ENCODE results near the gene POMGNT1. TPM values are rescaled to one million over a fixed set of nuclear protein-coding genes. Genes with fewer than 3 reads are reported as not detected.
A peak's percentile ranks its signal among the peaks of the same experiment; 100 is the strongest.

The POMGNT1 gene
- total and polyA plus RNA-seq, 2 of the 13 experiments (the other 11 are each of a cell fraction or from before 2014, with no cell fraction given): 33.9 to 46.8 TPM

DNA sequence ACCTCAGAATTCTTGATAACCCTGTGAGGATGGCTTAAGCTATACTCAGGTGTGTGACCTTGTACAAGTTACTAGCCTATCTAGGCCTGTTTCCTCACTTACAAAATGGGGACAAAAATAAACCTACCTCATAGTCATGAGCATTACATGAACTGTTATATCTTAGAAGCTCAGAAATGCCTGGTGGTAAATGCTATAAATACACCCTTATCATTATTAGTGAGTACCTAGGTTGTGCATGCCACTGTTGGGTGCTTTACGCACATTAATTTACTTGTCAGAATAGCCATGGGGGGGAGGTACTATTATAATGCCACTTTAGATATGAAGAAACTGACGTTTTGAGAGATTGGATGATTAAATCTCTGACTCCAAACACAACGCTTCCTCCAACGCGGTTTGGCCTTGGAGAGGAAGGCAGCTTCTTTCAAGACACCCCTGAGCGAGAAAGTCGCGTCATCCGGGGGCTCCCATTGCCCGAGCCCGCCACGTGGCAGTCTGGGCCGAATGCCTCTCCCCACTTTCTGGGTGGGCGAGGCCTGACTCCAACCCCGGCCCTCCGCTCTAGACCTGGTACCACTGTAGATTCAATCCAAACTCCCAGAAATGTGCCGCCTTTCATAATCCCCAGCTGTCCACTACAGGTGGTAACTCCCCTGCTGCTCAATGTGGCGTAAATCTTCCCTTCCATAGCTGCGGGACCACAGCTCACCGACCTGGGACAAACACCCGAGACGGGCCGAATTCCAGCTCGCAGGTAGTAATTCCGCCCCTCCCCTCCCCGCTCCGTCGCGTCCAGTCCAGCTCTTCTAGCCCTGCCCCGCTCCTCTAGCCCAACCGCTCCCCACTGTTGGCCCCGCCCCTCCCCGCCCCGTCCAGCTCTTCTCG, 48.6 kb upstream of the POMGNT1 start (continued):
- peak; percentile 2; the same call in 1 of the 2 replicates for TF ChIP-seq ZNF574 (CRISPR knock-in tag; IDR thresholded peaks at IDR 0.05)
- no peak for TF ChIP-seq FOXK1 (CRISPR knock-in tag; IDR thresholded peaks at IDR 0.05; ENCODE audit: borderline replicate concordance, low read depth)
- peak in 1 of 2 experiments; percentile 11; a peak in 1 of 4 replicates for TF ChIP-seq HMGXB4 (CRISPR knock-in tag; IDR thresholded peaks at IDR 0.05; ENCODE audit: borderline replicate concordance in 1 of 2, low read depth in 1 of 2)
- TF ChIP-seq, protein P1, sequence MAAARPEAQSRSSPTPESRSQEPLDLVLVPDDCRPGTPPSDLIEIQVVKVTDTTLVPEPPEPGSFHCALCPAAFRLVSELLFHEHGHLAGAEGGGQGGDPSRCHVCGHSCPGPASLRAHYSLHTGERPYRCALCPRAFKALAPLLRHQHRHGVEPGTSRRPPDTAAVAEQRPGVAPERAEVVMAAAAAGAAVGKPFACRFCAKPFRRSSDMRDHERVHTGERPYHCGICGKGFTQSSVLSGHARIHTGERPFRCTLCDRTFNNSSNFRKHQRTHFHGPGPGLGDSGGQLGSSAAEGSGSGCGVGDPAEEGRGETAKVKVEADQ (CRISPR knock-in tag; IDR thresholded peaks at IDR 0.05; ENCODE audit: borderline replicate concordance): no peak
- no peak for TF ChIP-seq ZNF678 (CRISPR knock-in tag; IDR thresholded peaks at IDR 0.05)
- no peak for TF ChIP-seq NFKB2 (CRISPR knock-in tag; IDR thresholded peaks at IDR 0.05; ENCODE audit: borderline replicate concordance)
- no peak for TF ChIP-seq ATRX (CRISPR knock-in tag; IDR thresholded peaks at IDR 0.05; ENCODE audit: borderline replicate concordance)
- no peak for TF ChIP-seq EEA1 (CRISPR knock-in tag; IDR thresholded peaks at IDR 0.05; ENCODE audit: borderline replicate concordance)
- TF ChIP-seq ZNF879 (CRISPR knock-in tag; IDR thresholded peaks at IDR 0.05): no peak
- no peak for TF ChIP-seq KLF15 (CRISPR knock-in tag; IDR thresholded peaks at IDR 0.05; ENCODE audit: borderline replicate concordance)
- no peak for TF ChIP-seq DNMT1 (CRISPR knock-in tag; IDR thresholded peaks at IDR 0.05)
- peak; percentile 49; the same call in 1 of the 2 replicates for TF ChIP-seq ZBTB7B (CRISPR knock-in tag; IDR thresholded peaks at IDR 0.05)
- TF ChIP-seq ZBTB46 (CRISPR knock-in tag; IDR thresholded peaks at IDR 0.05; ENCODE audit: borderline replicate concordance): no peak
- TF ChIP-seq TRAFD1 (CRISPR knock-in tag; IDR thresholded peaks at IDR 0.05; ENCODE audit: borderline replicate concordance): no peak
- no peak for TF ChIP-seq CHD4 (IDR thresholded peaks at IDR 0.05; ENCODE audit: borderline replicate concordance, low read length)
- TF ChIP-seq IKZF1 (IDR thresholded peaks at IDR 0.05): no peak
- peak; percentile 39; the same call in 1 of the 2 replicates for TF ChIP-seq TAF1 (CRISPR knock-in tag; IDR thresholded peaks at IDR 0.05)
- peak; percentile 57 for TF ChIP-seq TEAD3 (CRISPR knock-in tag; optimal IDR thresholded peaks at IDR 0.05; ENCODE audit: borderline replicate concordance)

All from HepG2 (cell line).